ENCODE measurements around the gene SH3PXD2A.

- TF ChIP-seq CTCF (IDR thresholded peaks at IDR 0.05) (no peak), EZH2phosphoT487 (IDR thresholded peaks at IDR 0.05) (no peak)
Observed at GRCh38 chr10:103630156-103630555, 225.2 kb downstream of the SH3PXD2A start.

All from neural progenitor cell (in vitro differentiated cells).